Prostate gland (tissue), 2 donors: Measurements from ENCODE around the gene INKA1. TPM values are rescaled to one million over a fixed set of nuclear protein-coding genes. Genes with fewer than 3 reads are reported as not detected.
"Not testable (repeated sequence)": the region's sequence is repeated elsewhere in the genome, so short reads cannot be mapped to it uniquely, and the experiment has no call there.

ENCODE experiments used
- DNase-seq: peaks from one replicate; pipeline ENCODE4 v3.0.0-alpha.2; 2019; ENCODE audit warnings: low spot score
- H3K27ac ChIP-seq, 2 donors: fragments of 200-600 bp; sonication (generic); 2 replicates each; pipeline ENCODE4 v1.5.1; 2017 to 2019
- H3K27me3 ChIP-seq: fragments of 200-600 bp; sonication (generic); replicated peaks from 2 replicates; pipeline ENCODE4 v1.5.1; 2019; ENCODE audit not compliant: insufficient read depth
- H3K36me3 ChIP-seq, 2 donors: fragments of 200-600 bp; sonication (generic); 1 replicate in 1 of 2; 2 replicates in 1 of 2; pipeline versions ENCODE4 v1.5.1 to v1.8.1; 2017 to 2019
- H3K4me1 ChIP-seq: fragments of 200-600 bp; sonication (generic); replicated peaks from 2 replicates; pipeline ENCODE4 v1.5.1; 2019
- H3K4me3 ChIP-seq, 2 donors: fragments of 200-600 bp; sonication (generic); 2 replicates each; pipeline ENCODE4 v1.5.1; 2017 to 2019
- H3K9me3 ChIP-seq: fragments of 200-600 bp; sonication (generic); 2 replicates; pipeline ENCODE4 v1.5.1; 2017
- POLR2A ChIP-seq: fragments of 450-650 bp; IDR thresholded peaks from one replicate; pipeline ENCODE4 v1.6.1; 2016; ENCODE audit warnings: antibody characterized with exemption, mild to moderate bottlenecking
- POLR2AphosphoS5 ChIP-seq: sonication (generic); formaldehyde crosslinking; IDR thresholded peaks from one replicate; pipeline ENCODE4 v1.6.1; 2017; ENCODE audit warnings: antibody characterized with exemption
- WGBS: methylation state at CpG from one replicate; pipeline ENCODE4 v1.1.5; 2018; 5-methylcytosine and 5-hydroxymethylcytosine counted together
- intact Hi-C: fragments of 100-400 bp; cut with DNase I; formaldehyde crosslinking; loops from one replicate; pipeline ENCODE4 v1.14.2; 2022
- total RNA-seq, 2 donors: library from RNA; depleted of rRNA; stranded (reverse); fragments of >200 nt; gene quantifications; one replicate each; pipeline ENCODE4 v1.1.0, GENCODE V29; 2016
- TF ChIP-seq, protein P1 (sequence below), 4 experiments: fragments of 200-600 bp in 2 of 4; fragments of 450-650 bp in 2 of 4; sonication (generic) in 2 of 4; IDR thresholded peaks; 1 replicate in 3 of 4; 2 replicates in 1 of 4; pipeline ENCODE4 v1.5.1; 2016 to 2019; ENCODE audit warnings: antibody characterized with exemption in 4 of 4, mild to moderate bottlenecking in 2 of 4, moderate library complexity in 2 of 4

Gene INKA1
- total RNA-seq, 2 donors from 2014 or later: 4.0 to 8.1 TPM

DNA sequence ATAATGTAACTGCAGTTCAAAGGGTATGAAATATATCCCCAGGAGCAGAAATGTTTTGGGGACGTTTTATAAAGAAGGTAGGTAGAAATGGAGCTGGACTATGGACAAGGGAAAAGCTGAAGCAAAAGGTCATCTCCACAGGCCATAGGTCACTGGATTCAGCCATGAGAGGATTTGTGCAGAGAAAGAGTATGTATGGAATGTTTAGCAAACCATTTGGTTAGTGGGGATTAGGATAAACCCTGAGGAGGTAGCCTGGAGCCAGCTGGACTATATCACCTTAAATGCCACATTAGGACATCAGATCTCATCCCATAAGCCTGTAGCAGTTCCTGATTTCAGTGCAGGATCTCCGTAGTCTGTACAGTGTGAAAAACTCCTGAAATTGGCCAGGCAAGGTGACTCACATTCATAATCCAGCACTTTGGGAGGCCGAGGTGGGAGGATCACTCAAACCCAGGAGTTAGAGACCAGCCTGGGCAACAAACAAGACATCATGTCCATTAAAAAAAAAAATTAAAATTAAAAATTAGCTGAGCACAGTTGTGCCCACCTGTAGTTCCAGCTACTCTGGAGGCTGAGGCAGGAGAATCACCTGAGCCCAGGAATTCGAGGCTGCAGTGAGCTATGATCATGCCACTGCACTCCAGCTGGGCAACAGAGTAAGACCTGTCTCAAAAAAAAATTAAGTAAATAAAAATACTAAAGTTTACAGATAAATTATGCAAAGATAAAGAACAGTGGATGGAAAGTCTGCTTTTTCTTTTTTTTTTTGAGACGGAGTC lies 21.5 kb upstream of the INKA1 start:
- no peak overlapping the region for H3K27ac ChIP-seq
- no peaks in the 10 kb centered on the region for H3K36me3 ChIP-seq
- H3K9me3 ChIP-seq: no peaks in the 10 kb centered on the region
- no peak overlapping the region for H3K4me3 ChIP-seq
- intact Hi-C loops: no loop called here
- DNase-seq: no peak
- H3K4me1 ChIP-seq: peaks cover 11% of the 10 kb centered on the region
- WGBS: 79% methylated on average over 5 of the region's 5 CpGs
- TF ChIP-seq POLR2AphosphoS5 (no peak), POLR2A (no peak)
- TF ChIP-seq, protein P1, sequence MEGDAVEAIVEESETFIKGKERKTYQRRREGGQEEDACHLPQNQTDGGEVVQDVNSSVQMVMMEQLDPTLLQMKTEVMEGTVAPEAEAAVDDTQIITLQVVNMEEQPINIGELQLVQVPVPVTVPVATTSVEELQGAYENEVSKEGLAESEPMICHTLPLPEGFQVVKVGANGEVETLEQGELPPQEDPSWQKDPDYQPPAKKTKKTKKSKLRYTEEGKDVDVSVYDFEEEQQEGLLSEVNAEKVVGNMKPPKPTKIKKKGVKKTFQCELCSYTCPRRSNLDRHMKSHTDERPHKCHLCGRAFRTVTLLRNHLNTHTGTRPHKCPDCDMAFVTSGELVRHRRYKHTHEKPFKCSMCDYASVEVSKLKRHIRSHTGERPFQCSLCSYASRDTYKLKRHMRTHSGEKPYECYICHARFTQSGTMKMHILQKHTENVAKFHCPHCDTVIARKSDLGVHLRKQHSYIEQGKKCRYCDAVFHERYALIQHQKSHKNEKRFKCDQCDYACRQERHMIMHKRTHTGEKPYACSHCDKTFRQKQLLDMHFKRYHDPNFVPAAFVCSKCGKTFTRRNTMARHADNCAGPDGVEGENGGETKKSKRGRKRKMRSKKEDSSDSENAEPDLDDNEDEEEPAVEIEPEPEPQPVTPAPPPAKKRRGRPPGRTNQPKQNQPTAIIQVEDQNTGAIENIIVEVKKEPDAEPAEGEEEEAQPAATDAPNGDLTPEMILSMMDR (IDR thresholded peaks at IDR 0.05): no peak
- no peaks in the 10 kb centered on the region for H3K27me3 ChIP-seq

DNA sequence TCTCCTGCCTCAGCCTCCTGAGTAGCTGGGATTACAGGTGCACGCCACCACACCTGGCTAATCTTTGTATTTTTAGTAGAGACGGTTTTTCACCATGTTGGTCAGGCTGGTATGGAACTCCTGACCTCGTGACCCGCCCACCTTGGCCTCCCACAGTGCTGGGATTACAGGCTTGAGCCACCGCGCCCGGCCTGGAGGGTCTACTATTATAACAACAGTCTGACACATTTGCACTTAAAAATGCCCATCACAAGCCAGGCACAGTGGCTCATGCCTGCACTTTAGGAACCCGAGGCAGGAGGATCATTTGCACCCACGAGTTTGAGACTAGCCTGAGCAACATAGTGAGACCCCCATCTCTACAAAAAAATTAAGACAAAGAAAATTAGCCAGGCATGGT lies 20.8 kb upstream of the INKA1 start:
- H3K36me3 ChIP-seq, H3K4me3 ChIP-seq, DNase-seq, H3K27ac ChIP-seq, H3K27me3 ChIP-seq, intact Hi-C loops, H3K9me3 ChIP-seq: not testable (repeated sequence)
- H3K4me1 ChIP-seq: peaks cover 11% of the 10 kb centered on the region
- WGBS: 95% methylated on average over 9 of the region's 9 CpGs

DNA sequence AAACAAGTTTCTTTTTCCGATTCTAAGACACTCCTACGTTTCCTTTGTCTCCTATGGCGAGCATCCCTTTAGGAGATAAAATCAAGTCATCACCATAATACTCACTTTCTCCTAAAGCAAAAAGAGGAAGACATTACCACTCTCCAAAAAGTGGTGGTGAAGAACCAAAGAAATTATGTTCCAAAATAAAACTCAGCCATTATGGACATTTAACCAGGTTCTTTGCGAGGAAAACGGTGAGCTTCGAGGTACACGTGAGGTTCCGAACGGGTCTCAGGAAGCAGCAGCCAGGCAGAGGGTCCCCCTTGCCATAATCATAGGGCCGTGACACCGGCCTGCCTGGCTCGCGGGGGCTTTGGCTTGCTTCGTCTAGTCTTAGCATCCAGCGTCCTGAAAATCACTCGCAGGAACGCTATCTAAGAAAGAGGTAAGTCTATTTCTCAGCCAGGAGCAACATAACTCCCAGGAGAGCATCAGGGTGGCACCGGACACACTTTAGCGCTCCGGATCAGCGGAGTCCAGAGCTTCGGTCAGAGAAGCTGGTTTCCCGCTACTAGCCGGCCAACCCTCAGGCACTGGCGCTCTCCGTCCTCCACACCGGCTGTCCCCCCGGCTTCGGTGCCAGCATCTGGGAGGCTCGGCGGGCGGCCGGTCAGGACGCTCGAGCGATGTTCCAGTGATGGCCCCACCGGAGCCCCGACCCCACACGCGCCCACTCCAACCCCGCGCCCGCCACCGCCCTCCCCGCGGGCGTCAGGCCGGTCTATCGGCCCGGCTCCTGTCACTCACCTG lies 17.3 kb upstream of the INKA1 start:
- H3K4me1 ChIP-seq: peaks cover 4% of the 10 kb centered on the region
- no peak for TF ChIP-seq POLR2AphosphoS5
- TF ChIP-seq, protein P1 (IDR thresholded peaks at IDR 0.05): no peak
- no peak for TF ChIP-seq POLR2A
- WGBS: 1% methylated on average over 36 of the region's 50 CpGs
- H3K36me3 ChIP-seq: no peaks in the 10 kb centered on the region
- peak; percentile 15 for DNase-seq
- H3K9me3 ChIP-seq: no peaks in the 10 kb centered on the region
- H3K27me3 ChIP-seq: no peaks in the 10 kb centered on the region
- intact Hi-C loops: loop anchor here (5.0 kb wide), 1 partner anchor 63 kb away; the partner anchor contains the start of gene GMPPB
- peak overlapping the region; percentile 96 to 98 for H3K27ac ChIP-seq
- peak overlapping the region; percentile 89 to 90 for H3K4me3 ChIP-seq

GRCh38 chr3:49786357-49787181 lies 16.5 kb upstream of the INKA1 start, which contains the start of gene IP6K1:
IP6K1 (minus strand) TSS chr3:49786542; CDS start chr3:49748040, 38,502 bp downstream.
- peak within 1 kb of the TSS; percentile 89 to 90 for H3K4me3 ChIP-seq
- no peaks in the 10 kb centered on the region for H3K9me3 ChIP-seq
- WGBS: 4% methylated on average over 49 of the region's 55 CpGs
- peak; percentile 100 for DNase-seq
- H3K36me3 ChIP-seq: no peaks in the 10 kb centered on the region
- TF ChIP-seq POLR2AphosphoS5 (peak; percentile 98), POLR2A (peak; percentile 75)
- TF ChIP-seq, protein P1 (IDR thresholded peaks at IDR 0.05): peak in 3 of 4 experiments; percentile 7 to 46 (median 32)
- intact Hi-C loops: loop anchor here (5.0 kb wide), 1 partner anchor 64 kb away; the partner anchor contains the start of gene GMPPB
- H3K27ac ChIP-seq: peak within 1 kb of the TSS; percentile 96 to 98
- no peaks in the 10 kb centered on the region for H3K27me3 ChIP-seq
- H3K4me1 ChIP-seq: peaks cover 4% of the 10 kb centered on the region

DNA sequence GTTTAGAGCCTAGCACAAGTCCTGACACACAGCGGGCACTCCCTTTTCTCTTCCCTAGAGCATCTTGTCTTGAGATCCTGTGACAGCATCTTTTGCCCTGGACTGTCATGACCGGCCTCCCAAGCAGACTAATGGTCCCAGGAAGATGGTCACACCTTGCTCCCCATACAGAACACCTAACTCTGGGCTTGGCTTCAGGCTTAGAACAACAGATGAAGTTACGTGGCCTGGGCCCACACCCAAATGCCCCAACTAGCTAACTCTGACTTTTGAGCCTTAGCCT lies 15.9 kb upstream of the INKA1 start:
- no peak for DNase-seq
- Histone ChIP-seq H3K27ac (peak overlapping the region; percentile 96 to 98), H3K4me1 (peaks cover 4% of the 10 kb centered on the region), H3K4me3 (peak overlapping the region; percentile 89 to 90), H3K27me3 (no peaks in the 10 kb centered on the region), H3K9me3 (no peaks in the 10 kb centered on the region), H3K36me3 (no peaks in the 10 kb centered on the region)
- intact Hi-C loops: loop anchor here (5.0 kb wide), 1 partner anchor 65 kb away; the partner anchor contains the start of gene GMPPB
- no peak for TF ChIP-seq POLR2AphosphoS5
- TF ChIP-seq, protein P1 (IDR thresholded peaks at IDR 0.05): no peak
- no peak for TF ChIP-seq POLR2A
- 62% methylated on average over 3 of the region's 3 CpGs for WGBS
